ENCODE data around the gene AMZ1. TPM values are rescaled to one million over a fixed set of nuclear protein-coding genes. Genes with fewer than 3 reads are reported as not detected.
"Not testable (repeated sequence)": the region's sequence is repeated elsewhere in the genome, so short reads cannot be mapped to it uniquely, and the experiment has no call there.

The AMZ1 gene
- polyA plus RNA-seq, 6 donors from 2014 or later: 1.4 to 3.3 (median 2.7) TPM; not detected in 1

DNA sequence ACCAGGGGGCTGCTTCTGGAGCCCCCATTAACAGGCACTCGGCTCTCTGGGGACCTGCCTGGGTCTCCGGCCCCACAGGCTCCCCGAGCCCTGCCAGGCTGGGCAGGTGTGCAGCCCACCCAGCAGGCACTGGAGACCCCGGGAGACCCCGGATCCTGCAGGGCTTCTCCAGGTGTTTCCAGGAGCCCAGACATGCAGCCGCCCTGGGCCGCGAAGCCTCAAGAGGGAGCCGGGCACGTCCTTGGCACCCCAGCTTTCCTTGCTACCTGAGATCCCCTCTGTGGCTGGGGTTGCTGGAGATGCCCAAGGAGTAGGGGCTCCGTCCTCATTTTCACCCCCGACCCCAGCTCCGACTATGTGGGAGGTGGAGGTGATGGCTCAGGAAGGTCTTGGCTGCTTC, 7.7 kb upstream of the AMZ1 start:
- no peaks in the 10 kb centered on the region for H3K36me3 Mint-ChIP-seq
- ATAC-seq (ENCODE audit: low read depth in 2 of 2) (no peak), DNase-seq (no peak)
- H3K27ac Mint-ChIP-seq: no peak overlapping the region
- H3K4me3 Mint-ChIP-seq: no peak overlapping the region
- peaks cover 0 to 8% (median 5%) of the 10 kb centered on the region in 3 donors for H3K4me1 Mint-ChIP-seq
- H3K9me3 Mint-ChIP-seq: peaks cover 0 to 2% (median 0%) of the 10 kb centered on the region in 7 donors
- peaks cover 0 to 30% (median 15%) of the 10 kb centered on the region in 3 donors for H3K27me3 Mint-ChIP-seq

DNA sequence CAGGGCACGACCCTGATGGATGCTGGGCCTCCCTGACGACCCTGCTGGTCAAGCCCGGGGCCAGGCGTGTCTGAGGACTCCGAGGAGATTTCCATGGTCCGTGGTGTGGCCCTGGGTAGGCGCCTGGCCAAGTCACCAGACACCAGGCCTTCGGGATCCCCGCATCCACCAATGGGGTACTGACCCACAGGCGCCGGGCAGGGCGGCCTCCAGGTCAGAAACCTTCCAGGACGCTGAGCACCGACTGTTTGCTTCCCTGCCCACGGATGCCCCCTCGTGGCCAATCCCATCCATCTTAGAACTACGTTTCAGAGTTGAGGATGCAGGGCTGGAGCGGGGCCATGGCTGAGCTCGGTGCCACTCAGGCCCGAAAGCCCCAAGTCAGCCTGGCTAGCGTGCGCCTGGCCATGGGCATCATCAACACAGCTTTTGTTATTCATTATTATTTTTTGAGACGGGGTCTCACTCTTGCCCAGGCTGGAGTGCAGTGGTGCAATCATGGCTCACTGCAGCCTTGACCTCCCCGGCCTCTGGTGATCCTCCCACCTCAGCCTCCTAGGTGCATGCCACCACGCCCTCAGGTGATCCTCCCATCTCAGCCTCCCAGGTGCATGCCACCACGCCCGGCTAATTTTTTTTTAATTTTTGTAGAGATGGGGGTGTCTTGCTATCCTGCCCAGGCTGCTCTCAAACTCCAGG, 7.1 kb upstream of the AMZ1 start:
- Mint-ChIP-seq H3K4me1 (peaks cover 0 to 8% (median 5%) of the 10 kb centered on the region in 3 donors), H3K27ac (no peak overlapping the region), H3K36me3 (no peaks in the 10 kb centered on the region), H3K9me3 (no peaks in the 10 kb centered on the region), H3K27me3 (peaks cover 3 to 32% (median 15%) of the 10 kb centered on the region in 3 donors), H3K4me3 (no peak overlapping the region)
- DNase-seq: peak; percentile 50
- peak; percentile 71 to 79 for ATAC-seq (ENCODE audit: low read depth in 2 of 2)

DNA sequence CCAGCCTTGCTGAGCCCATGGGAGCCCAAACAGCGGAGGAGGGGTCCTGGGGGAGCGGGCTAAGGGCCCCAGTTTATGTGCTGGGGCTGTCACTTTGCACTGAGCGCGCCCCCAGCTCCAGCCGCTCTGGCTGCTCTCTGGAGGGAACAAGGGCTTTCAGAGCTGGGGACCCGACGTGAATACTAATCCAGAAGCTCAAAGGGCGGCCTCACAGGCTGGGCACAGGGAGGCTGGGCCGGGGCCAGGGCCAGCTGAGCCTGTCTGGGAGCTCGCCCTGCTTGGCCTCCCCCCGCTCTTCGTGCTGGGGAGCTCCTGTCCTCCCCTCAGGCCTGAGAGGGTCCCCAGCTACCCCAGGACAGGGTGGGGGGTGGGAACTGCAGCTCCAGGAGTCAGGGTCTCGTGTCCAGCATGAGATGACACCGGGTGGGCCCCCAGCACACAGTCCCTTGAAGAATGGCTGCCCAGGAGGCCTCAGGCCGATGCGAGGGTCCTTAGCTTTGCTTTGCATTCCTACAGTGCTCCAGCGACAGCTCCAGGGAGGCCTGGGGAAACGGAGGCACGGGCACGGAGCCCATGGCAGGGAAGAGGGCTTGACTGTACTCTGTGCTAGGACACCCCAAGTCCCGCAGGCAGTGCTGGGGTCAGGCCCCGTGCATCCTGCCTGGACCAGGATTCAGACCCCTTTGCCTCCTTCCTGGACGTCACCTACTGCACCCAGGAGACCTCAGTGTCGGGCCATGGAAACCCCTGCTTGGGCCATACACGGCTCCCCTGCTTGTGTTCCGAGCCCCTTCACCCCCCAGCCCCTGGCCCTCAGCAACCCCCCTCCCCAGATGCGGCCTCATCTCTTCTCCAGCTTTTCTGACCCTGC, 5.8 kb upstream of the AMZ1 start:
- H3K27me3 Mint-ChIP-seq: peaks cover 7 to 41% (median 15%) of the 10 kb centered on the region in 3 donors
- H3K36me3 Mint-ChIP-seq: no peaks in the 10 kb centered on the region
- no peak for DNase-seq
- H3K4me3 Mint-ChIP-seq: no peak overlapping the region
- no peak overlapping the region for H3K27ac Mint-ChIP-seq
- H3K4me1 Mint-ChIP-seq: peaks cover 0 to 8% (median 5%) of the 10 kb centered on the region in 3 donors
- no peak for ATAC-seq (ENCODE audit: low read depth in 2 of 2)
- H3K9me3 Mint-ChIP-seq: no peaks in the 10 kb centered on the region

DNA sequence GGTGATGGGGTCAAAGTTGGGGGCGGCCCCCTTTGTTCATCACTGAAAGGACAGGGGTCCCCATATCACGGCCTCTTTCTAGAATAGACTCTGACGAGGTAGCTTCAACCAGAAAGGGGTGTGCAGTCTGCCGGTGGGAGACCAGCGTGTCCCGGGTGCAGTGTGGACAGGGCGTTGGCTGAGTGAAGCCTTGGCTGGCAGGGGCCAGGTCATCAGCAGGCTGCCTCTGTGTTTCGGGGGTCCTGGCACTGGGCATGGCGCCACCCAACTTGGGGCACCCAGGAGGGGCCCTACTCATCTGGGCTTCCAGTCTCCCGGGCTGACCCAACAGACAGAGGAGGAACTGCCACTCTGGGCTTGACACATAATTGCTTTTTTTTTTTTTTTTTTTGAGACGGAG, 3.5 kb upstream of the AMZ1 start:
- Mint-ChIP-seq H3K9me3 (no peaks in the 10 kb centered on the region), H3K27me3 (peaks cover 16 to 57% (median 28%) of the 10 kb centered on the region in 3 donors), H3K4me3 (peak overlapping the region in 1 of 8 donors; percentile 25), H3K4me1 (peaks cover 8 to 16% (median 15%) of the 10 kb centered on the region in 3 donors), H3K27ac (no peak overlapping the region), H3K36me3 (no peaks in the 10 kb centered on the region)
- DNase-seq (no peak), ATAC-seq (ENCODE audit: low read depth in 2 of 2) (no peak)

DNA sequence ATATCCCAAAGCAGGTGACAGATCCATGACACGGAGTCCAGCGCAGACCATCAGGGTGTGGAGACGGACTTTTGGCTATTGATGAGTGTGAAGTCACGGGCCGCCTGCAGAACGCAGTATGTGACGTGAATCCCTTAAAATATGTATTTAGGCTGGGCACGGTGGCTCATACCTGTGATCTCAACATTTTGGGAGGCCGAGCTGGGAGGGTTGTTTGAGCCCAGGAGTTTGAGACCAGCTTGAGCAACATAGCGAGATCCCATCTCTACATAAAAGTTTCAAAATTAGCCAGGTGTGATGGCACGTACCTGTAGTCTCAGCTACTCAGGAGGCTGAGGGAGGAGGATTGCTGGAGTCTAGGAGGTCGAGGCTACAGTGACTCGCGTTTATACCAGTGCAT, 1.9 kb upstream of the AMZ1 start:
- DNase-seq: no peak
- H3K4me3 Mint-ChIP-seq: no peak overlapping the region
- peaks cover 8 to 15% (median 14%) of the 10 kb centered on the region in 3 donors for H3K4me1 Mint-ChIP-seq
- peaks cover 27 to 66% (median 44%) of the 10 kb centered on the region in 3 donors for H3K27me3 Mint-ChIP-seq
- no peaks in the 10 kb centered on the region for H3K36me3 Mint-ChIP-seq
- H3K27ac Mint-ChIP-seq: no peak overlapping the region
- H3K9me3 Mint-ChIP-seq: no peaks in the 10 kb centered on the region
- ATAC-seq (ENCODE audit: low read depth in 2 of 2): no peak

DNA sequence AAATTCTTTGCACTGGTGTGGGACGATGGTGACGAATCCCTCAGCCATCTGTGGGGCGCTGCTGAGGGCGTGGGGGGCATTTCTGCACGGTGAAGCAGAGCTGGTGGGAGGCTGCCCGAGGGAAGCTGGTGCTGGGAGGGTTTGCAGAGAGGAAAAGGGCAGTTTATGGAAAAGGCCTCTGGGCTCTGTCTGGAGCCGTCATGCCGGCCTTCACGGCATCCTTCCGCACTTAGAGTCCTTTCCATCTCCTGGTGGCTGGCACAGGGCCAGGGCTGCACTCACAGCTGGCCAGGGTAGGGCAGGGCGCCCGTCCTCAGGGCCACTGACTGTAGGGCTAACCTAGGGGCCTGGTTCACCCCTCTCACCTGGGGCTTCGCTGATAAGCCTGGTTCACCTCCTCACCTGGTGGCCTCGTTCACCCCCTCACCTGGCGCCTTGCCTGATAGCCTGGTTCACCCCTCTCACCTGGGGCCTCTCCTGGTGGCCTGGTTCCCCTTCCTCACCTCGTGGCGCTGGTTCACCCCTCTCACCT, 598 bp upstream of the AMZ1 start:
- Mint-ChIP-seq H3K9me3 (no peaks in the 10 kb centered on the region), H3K4me1 (peaks cover 8 to 10% (median 8%) of the 10 kb centered on the region in 3 donors), H3K27me3 (peaks cover 27 to 60% (median 38%) of the 10 kb centered on the region in 3 donors), H3K27ac (no peak overlapping the region), H3K4me3 (peak overlapping the region in 2 of 8 donors; percentile 24 to 69), H3K36me3 (no peaks in the 10 kb centered on the region)
- DNase-seq (no peak), ATAC-seq (ENCODE audit: low read depth in 2 of 2) (no peak)

DNA sequence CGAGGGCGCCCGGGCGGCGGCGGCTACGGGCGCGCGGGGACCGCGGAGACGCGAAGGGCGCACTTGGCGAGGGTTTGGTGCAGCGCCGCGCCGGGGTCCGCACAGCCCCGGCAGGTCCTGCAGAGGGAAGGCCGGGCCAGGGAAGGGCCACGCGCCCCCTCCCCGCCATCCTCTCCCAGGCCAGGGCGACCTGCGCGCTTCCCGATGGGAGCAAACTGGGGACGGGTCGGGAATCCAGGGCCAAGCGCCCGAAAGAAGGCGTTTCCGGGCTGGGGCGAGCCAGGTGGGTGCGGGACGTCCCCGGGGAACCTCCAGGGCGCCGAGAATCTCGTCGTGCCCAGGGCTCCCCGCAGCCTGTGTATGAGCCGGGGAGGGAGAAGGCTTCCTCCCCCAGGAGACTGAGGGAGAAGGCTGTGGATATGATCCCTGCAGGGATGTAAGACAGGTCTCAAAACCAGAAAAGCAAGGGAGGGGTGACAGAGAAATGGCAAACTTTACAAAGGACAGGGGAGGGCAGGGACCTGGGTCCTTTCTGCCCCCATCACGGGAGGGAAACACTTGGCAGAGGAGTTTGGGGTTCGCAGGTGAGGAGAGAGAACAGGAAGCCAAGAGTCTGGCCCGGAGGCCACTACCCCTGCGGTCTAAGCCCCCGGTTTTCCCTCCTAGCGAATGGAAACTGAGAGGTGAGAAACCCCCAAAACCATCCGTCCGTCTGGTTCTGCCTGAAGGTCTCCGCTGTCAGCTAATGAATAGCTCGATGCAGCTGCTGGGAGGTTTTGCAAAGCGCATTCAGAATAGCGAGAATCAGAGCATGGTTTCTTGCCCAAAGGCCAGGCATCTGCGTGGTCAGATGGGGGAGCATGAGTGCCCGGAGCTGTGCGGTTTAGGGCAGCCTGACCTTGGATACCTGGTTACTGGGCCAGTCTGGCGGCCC, 674 bp downstream of the AMZ1 start:
- peaks cover 27 to 57% (median 31%) of the 10 kb centered on the region in 3 donors for H3K27me3 Mint-ChIP-seq
- H3K4me3 Mint-ChIP-seq: peak overlapping the region in 7 of 8 donors; percentile 41 to 77 (median 67)
- peak overlapping the region in 1 of 6 donors; percentile 95 for H3K27ac Mint-ChIP-seq
- H3K36me3 Mint-ChIP-seq: no peaks in the 10 kb centered on the region
- peaks cover 8 to 10% (median 8%) of the 10 kb centered on the region in 3 donors for H3K4me1 Mint-ChIP-seq
- no peaks in the 10 kb centered on the region for H3K9me3 Mint-ChIP-seq
- DNase-seq (no peak), ATAC-seq (ENCODE audit: low read depth in 2 of 2) (peak; percentile 56 to 60)

DNA sequence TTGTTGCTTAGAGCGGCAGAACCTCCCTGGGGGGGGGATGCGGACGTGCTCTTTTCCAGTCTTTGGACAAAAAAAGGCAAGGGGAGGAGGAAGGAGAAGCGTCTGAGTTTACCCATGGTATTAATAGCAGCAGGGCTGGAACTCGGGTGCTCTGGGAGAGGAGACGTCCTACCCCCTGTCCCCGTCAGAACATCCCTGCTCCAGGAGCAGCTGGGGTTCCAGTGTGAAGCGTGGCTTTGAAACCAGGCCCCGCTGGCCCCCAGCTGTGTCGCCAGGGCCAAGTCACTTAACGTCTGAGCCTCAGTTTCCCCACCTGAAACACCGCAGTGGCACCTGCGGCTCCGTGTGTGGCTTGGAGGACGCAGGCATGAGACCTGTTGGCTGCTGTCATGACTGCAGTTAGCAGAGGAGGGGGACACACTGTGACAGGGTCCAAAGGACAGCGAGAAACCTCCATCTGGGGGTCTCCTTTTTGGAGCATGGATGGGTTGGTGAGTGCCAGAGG, 1.4 kb downstream of the AMZ1 start:
- H3K4me1 Mint-ChIP-seq: peaks cover 8 to 10% (median 8%) of the 10 kb centered on the region in 3 donors
- ATAC-seq (ENCODE audit: low read depth in 2 of 2): no peak
- peak overlapping the region in 4 of 8 donors; percentile 9 to 77 (median 65) for H3K4me3 Mint-ChIP-seq
- H3K9me3 Mint-ChIP-seq: no peaks in the 10 kb centered on the region
- no peaks in the 10 kb centered on the region for H3K36me3 Mint-ChIP-seq
- peak overlapping the region in 1 of 6 donors; percentile 56 for H3K27ac Mint-ChIP-seq
- DNase-seq: no peak
- peaks cover 27 to 52% (median 31%) of the 10 kb centered on the region in 3 donors for H3K27me3 Mint-ChIP-seq

GRCh38 chr7:2689951-2690705, 2.1 kb downstream of the AMZ1 start:
- H3K27me3 Mint-ChIP-seq: peaks cover 27 to 52% (median 31%) of the 10 kb centered on the region in 3 donors
- peaks cover 8 to 10% (median 8%) of the 10 kb centered on the region in 3 donors for H3K4me1 Mint-ChIP-seq
- H3K36me3 Mint-ChIP-seq: no peaks in the 10 kb centered on the region
- H3K9me3 Mint-ChIP-seq: no peaks in the 10 kb centered on the region
- DNase-seq (no peak), ATAC-seq (ENCODE audit: low read depth in 2 of 2) (no peak)
- H3K4me3 Mint-ChIP-seq: peak overlapping the region in 2 of 8 donors; percentile 9 to 70
- H3K27ac Mint-ChIP-seq: peak overlapping the region in 1 of 6 donors; percentile 59

GRCh38 chr7:2691011-2691707, 3.2 kb downstream of the AMZ1 start:
- Mint-ChIP-seq H3K36me3 (no peaks in the 10 kb centered on the region), H3K4me1 (peaks cover 8 to 10% (median 8%) of the 10 kb centered on the region in 3 donors), H3K27me3 (peaks cover 22 to 47% (median 31%) of the 10 kb centered on the region in 3 donors), H3K27ac (no peak overlapping the region), H3K4me3 (no peak overlapping the region), H3K9me3 (no peaks in the 10 kb centered on the region)
- ATAC-seq (ENCODE audit: low read depth in 2 of 2) (no peak), DNase-seq (no peak)

GRCh38 chr7:2691932-2692439, 4.0 kb downstream of the AMZ1 start:
- H3K36me3 Mint-ChIP-seq; H3K27ac Mint-ChIP-seq; H3K4me3 Mint-ChIP-seq; H3K9me3 Mint-ChIP-seq; ATAC-seq (ENCODE audit: low read depth in 2 of 2); DNase-seq: not testable (repeated sequence)
- peaks cover 20 to 42% (median 31%) of the 10 kb centered on the region in 3 donors for H3K27me3 Mint-ChIP-seq
- H3K4me1 Mint-ChIP-seq: peaks cover 8 to 10% (median 8%) of the 10 kb centered on the region in 3 donors
